ENCODE data around the gene C12orf76.

- TF ChIP-seq POLR2A (IDR thresholded peaks at IDR 0.05) (no peak), CTCF (IDR thresholded peaks at IDR 0.05) (no peak)
These were observed 24.3 kb downstream of the C12orf76 start for GRCh38 chr12:110024051-110024450.
